HepG2 (cell line): Measurements from ENCODE around the gene CENATAC. TPM values are rescaled to one million over a fixed set of nuclear protein-coding genes. Genes with fewer than 3 reads are reported as not detected.
A peak's percentile ranks its signal among the peaks of the same experiment; 100 is the strongest.

Experiments used
- CAMTA2 ChIP-seq: sonication (generic); formaldehyde crosslinking; IDR thresholded peaks from 2 replicates; pipeline ENCODE4 v1.4.0; 2020; ENCODE audit warnings: mild to moderate bottlenecking, missing genetic modification reagents, borderline replicate concordance
- HCFC1 ChIP-seq: fragments of 150-350 bp; IDR thresholded peaks from 2 replicates; pipeline ENCODE4 v1.6.1; 2014; ENCODE audit warnings: low read depth, low read length
- JDP2 ChIP-seq: sonication (generic); formaldehyde crosslinking; IDR thresholded peaks from 2 replicates; pipeline ENCODE4 v1.8.1; 2022; ENCODE audit warnings: missing genetic modification reagents, borderline replicate concordance
- MAFK ChIP-seq, 2 experiments: IDR thresholded peaks in 1 of 2; conservative IDR thresholded peaks in 1 of 2; 2 replicates each; pipeline ENCODE4 v1.6.1; 2011; ENCODE audit warnings: improper control_type of control experiment in 2 of 2, low read length in 2 of 2
- PRPF4 ChIP-seq: fragments of 200-400 bp; formaldehyde crosslinking; IDR thresholded peaks from 2 replicates; pipeline ENCODE4 v1.6.1; 2016; ENCODE audit warnings: low read length, low read depth; ENCODE audit not compliant: poor library complexity, severe bottlenecking
- REPIN1 ChIP-seq: sonication (generic); formaldehyde crosslinking; IDR thresholded peaks from 2 replicates; pipeline ENCODE4 v1.8.0; 2022; ENCODE audit warnings: missing genetic modification reagents, low read depth, mild to moderate bottlenecking, borderline replicate concordance
- RFXAP ChIP-seq: sonication (generic); formaldehyde crosslinking; IDR thresholded peaks from 2 replicates; pipeline ENCODE4 v1.4.0; 2020; ENCODE audit warnings: missing genetic modification reagents, borderline replicate concordance
- RXRA ChIP-seq: sonication (generic); formaldehyde crosslinking; IDR thresholded peaks from 2 replicates; pipeline ENCODE4 v1.5.1; 2020; ENCODE audit warnings: missing genetic modification reagents
- THAP11 ChIP-seq: IDR thresholded peaks from 2 replicates; pipeline ENCODE4 v1.6.1; 2016; ENCODE audit warnings: missing biosample characterization, missing genetic modification reagents
- ZBTB14 ChIP-seq: sonication (generic); formaldehyde crosslinking; IDR thresholded peaks from 2 replicates; pipeline ENCODE4 v1.4.0; 2020; ENCODE audit warnings: missing genetic modification reagents
- ZBTB4 ChIP-seq: sonication (generic); formaldehyde crosslinking; IDR thresholded peaks from 2 replicates; pipeline ENCODE4 v1.4.0; 2020; ENCODE audit warnings: missing genetic modification reagents, mild to moderate bottlenecking, borderline replicate concordance
- ZNF414 ChIP-seq: sonication (generic); formaldehyde crosslinking; IDR thresholded peaks from 2 replicates; pipeline ENCODE4 v1.5.0; 2020; ENCODE audit warnings: missing genetic modification reagents
- ZNF431 ChIP-seq: sonication (generic); formaldehyde crosslinking; IDR thresholded peaks from 2 replicates; pipeline ENCODE4 v1.9.0; 2022; ENCODE audit warnings: missing genetic modification reagents, low read depth, mild to moderate bottlenecking, borderline replicate concordance
- ZNF574 ChIP-seq: sonication (generic); formaldehyde crosslinking; IDR thresholded peaks from 2 replicates; pipeline ENCODE4 v1.4.0; 2020; ENCODE audit warnings: missing genetic modification reagents
- ZNF709 ChIP-seq: sonication (generic); formaldehyde crosslinking; IDR thresholded peaks from 2 replicates; pipeline ENCODE4 v1.5.0; 2020; ENCODE audit warnings: mild to moderate bottlenecking, missing genetic modification reagents
- ZNF737 ChIP-seq: sonication (generic); formaldehyde crosslinking; IDR thresholded peaks from 2 replicates; pipeline ENCODE4 v1.5.0; 2020; ENCODE audit warnings: missing genetic modification reagents, mild to moderate bottlenecking, borderline replicate concordance
- ZNF83 ChIP-seq: sonication (generic); formaldehyde crosslinking; IDR thresholded peaks from 2 replicates; pipeline ENCODE4 v1.4.0; 2020; ENCODE audit warnings: missing genetic modification reagents, mild to moderate bottlenecking, borderline replicate concordance
- polyA plus RNA-seq, 8 experiments: library from polyadenylated mRNA; depleted of rRNA in 3 of 8; stranded (reverse) in 7 of 8; unstranded in 1 of 8; fragments of >200 nt; fragmentation: Illumina TruSeq in 4 of 8; extraction: Trizol in 4 of 8; gene quantifications; 2 replicates each; pipeline versions ENCODE4 v1.2.1 to v1.2.3, GENCODE V29; 2011 to 2016; ENCODE audit warnings: low read depth in 4 of 8, missing spikeins in 1 of 8, mixed read lengths in 1 of 8; ENCODE audit not compliant: insufficient read depth in 1 of 8
- total RNA-seq, 5 experiments: library from RNA; depleted of rRNA; stranded (reverse); fragments of >200 nt; fragmentation: Illumina TruSeq; extraction: Trizol; gene quantifications; 2 replicates each; pipeline ENCODE4 v1.2.3, GENCODE V29; 2016; ENCODE audit warnings: low read depth in 1 of 5

CENATAC gene
- total and polyA plus RNA-seq, 2 of the 13 experiments (the other 11 are each of a cell fraction or from before 2014, with no cell fraction given) = 21.7 to 25.0 TPM

- TF ChIP-seq ZNF737 (CRISPR knock-in tag) (no peak), ZNF431 (CRISPR knock-in tag) (peak; percentile 27; the same call in 1 of the 2 replicates), ZNF709 (CRISPR knock-in tag) (no peak), RFXAP (CRISPR knock-in tag) (peak; percentile 70; the same call in 1 of the 2 replicates), HCFC1 (no peak; the same call in 1 of the 2 replicates), MAFK (conservative IDR thresholded peaks at IDR 0.05 in 1 of 2, IDR thresholded peaks at IDR 0.05 in 1 of 2; ENCODE audit: low read length in 2 of 2) (no peak), PRPF4 (no peak), ZBTB4 (no peak), CAMTA2 (CRISPR knock-in tag) (no peak), ZNF574 (CRISPR knock-in tag) (peak; percentile 26; the same call in 1 of the 2 replicates), RXRA (peak; percentile 68), ZNF414 (0 out of 2 replicates have a peak, but pooled peaks have one; percentile 50), REPIN1 (CRISPR knock-in tag) (peak; percentile 45; the same call in 1 of the 2 replicates), JDP2 (CRISPR knock-in tag) (no peak), THAP11 (peak; percentile 74), ZNF83 (CRISPR knock-in tag) (no peak), ZBTB14 (no peak; the same call in 1 of the 2 replicates)
Measured at GRCh38 chr11:119057000-119057769, 59.2 kb downstream of the CENATAC start, which contains the start of gene HYOU1 (continued).
